Measurements from ENCODE around the gene COX15. TPM values are rescaled to one million over a fixed set of nuclear protein-coding genes. Genes with fewer than 3 reads are reported as not detected.

The COX15 gene
- total RNA-seq, 1 experiment from 2014 or later: 34.2 TPM

- Histone ChIP-seq H3T11ph (ENCODE audit: low read length) (no peak overlapping the region), H4K20me1 (ENCODE audit: control insufficient read depth, insufficient read depth, insufficient read length) (no peaks in the 10 kb centered on the region), H3K18ac (ENCODE audit: insufficient read length, low read depth, low read length) (no peak overlapping the region), H4K8ac (replicated peaks; ENCODE audit: insufficient read length, low read depth, low read length) (no peak overlapping the region), H3K27ac (ENCODE audit: insufficient read length, low read depth, low read length) (no peak overlapping the region), H3K79me2 (ENCODE audit: insufficient read depth, low read length) (no peaks in the 10 kb centered on the region), H3K23me2 (ENCODE audit: insufficient read length, low read depth, low read length, poor library complexity, severe bottlenecking) (no peaks in the 10 kb centered on the region), H2AK5ac (ENCODE audit: insufficient read length, low read length) (no peak overlapping the region), H2BK5ac (ENCODE audit: insufficient read length, low read length) (no peak overlapping the region), H3K79me1 (ENCODE audit: insufficient read depth, low read depth, low read length, poor library complexity, severe bottlenecking) (no peaks in the 10 kb centered on the region), H3K4me2 (ENCODE audit: insufficient read depth, insufficient read length, low read length) (no peak overlapping the region), H3K9ac (ENCODE audit: extremely low read depth, insufficient read length, low read length) (no peak overlapping the region), H3K56ac (ENCODE audit: insufficient read length, low read depth, low read length) (no peak overlapping the region), H3K4me1 (ENCODE audit: insufficient read depth, low read length) (no peaks in the 10 kb centered on the region), H3K23ac (ENCODE audit: insufficient read length, low read depth, low read length) (no peak overlapping the region), H2BK20ac (ENCODE audit: low read depth, low read length, poor library complexity, severe bottlenecking) (no peak overlapping the region), H4K5ac (ENCODE audit: insufficient read length, low read depth, low read length) (no peak overlapping the region), H2BK120ac (ENCODE audit: low read depth, low read length, poor library complexity, severe bottlenecking) (no peak overlapping the region), H3K9me3 (ENCODE audit: control insufficient read depth, low read depth, low read length) (no peaks in the 10 kb centered on the region), H3K27me3 (ENCODE audit: insufficient read depth, low read length) (no peaks in the 10 kb centered on the region), H2BK12ac (ENCODE audit: insufficient read length, low read depth, low read length) (no peak overlapping the region), H2BK15ac (ENCODE audit: low read depth, low read length) (no peak overlapping the region), H4K91ac (ENCODE audit: insufficient read length, low read depth, low read length) (no peak overlapping the region), H3K4ac (ENCODE audit: low read depth, low read length) (no peak overlapping the region), H3K14ac (ENCODE audit: insufficient read depth, low read length) (no peak overlapping the region), H2AFZ (ENCODE audit: low read length) (no peak overlapping the region)
- Mint-ChIP-seq H3K4me3 (no peak overlapping the region), H3K36me3 (ENCODE audit: insufficient read depth in 1 of 3, low read depth in 3 of 3) (peaks cover 9 to 61% (median 48%) of the 10 kb centered on the region in 3 experiments; a peak in 6 of 7 replicates), H3K4me1 (no peaks in the 10 kb centered on the region), H3K27me3 (ENCODE audit: low read depth) (no peaks in the 10 kb centered on the region), H3K9me3 (no peaks in the 10 kb centered on the region), H3K27ac (no peak overlapping the region)
- no CpG with 5 or more reads among the region's 2 CpGs for WGBS (ENCODE audit: extremely low coverage, insufficient read length, low lambda C conversion rate)
- TF ChIP-seq CTCF (conservative IDR thresholded peaks at IDR 0.05): no peak
- no peak for DNase-seq
These were observed 26.4 kb upstream of the COX15 start for GRCh38 chr10:99758211-99758891.
